ENCODE data around the gene EPB41L2.

GRCh38 chr6:130833569-130833968, 229.5 kb downstream of the EPB41L2 start:
- TF ChIP-seq CTCF (IDR thresholded peaks at IDR 0.05) (no peak), POLR2A (IDR thresholded peaks at IDR 0.05) (no peak)
